ENCODE measurements around the gene FBXO28. TPM values are rescaled to one million over a fixed set of nuclear protein-coding genes. Genes with fewer than 3 reads are reported as not detected.
A peak's percentile ranks its signal among the peaks of the same experiment; 100 is the strongest.

Gene FBXO28
- total RNA-seq, 6 experiments from 2014 or later = 34.3 to 41.8 (median 39.2) TPM

GRCh38 chr1:224123136-224123535 lies 9.2 kb downstream of the FBXO28 start:
- DNase-seq = no peak
- Mint-ChIP-seq H3K4me1 (ENCODE audit: low read depth) (peaks cover 59% of the 10 kb centered on the region), H3K9me3 (no peaks in the 10 kb centered on the region), H3K27me3 (ENCODE audit: insufficient read depth) (no peaks in the 10 kb centered on the region), H3K27ac (no peak overlapping the region), H3K4me3 (no peak overlapping the region), H3K36me3 (ENCODE audit: low read depth) (peaks cover 4% of the 10 kb centered on the region)
- no peak for TF ChIP-seq CTCF (IDR thresholded peaks at IDR 0.05)

GRCh38 chr1:224124220-224124619 lies 10.3 kb downstream of the FBXO28 start:
- TF ChIP-seq CTCF (IDR thresholded peaks at IDR 0.05) = no peak
- Mint-ChIP-seq H3K27me3 (ENCODE audit: insufficient read depth) (no peaks in the 10 kb centered on the region), H3K27ac (peak overlapping the region; percentile 77), H3K9me3 (no peaks in the 10 kb centered on the region), H3K36me3 (ENCODE audit: low read depth) (peaks cover 4% of the 10 kb centered on the region), H3K4me3 (peak overlapping the region; percentile 26; the same call in 1 of the 2 replicates), H3K4me1 (ENCODE audit: low read depth) (peaks cover 69% of the 10 kb centered on the region)
- peak; percentile 48 for DNase-seq

- Mint-ChIP-seq H3K27me3 (ENCODE audit: insufficient read depth) (no peaks in the 10 kb centered on the region), H3K4me3 (no peak overlapping the region), H3K27ac (peak overlapping the region; percentile 64), H3K4me1 (ENCODE audit: low read depth) (peaks cover 59% of the 10 kb centered on the region), H3K9me3 (no peaks in the 10 kb centered on the region), H3K36me3 (ENCODE audit: low read depth) (peaks cover 27% of the 10 kb centered on the region)
- TF ChIP-seq CTCF (IDR thresholded peaks at IDR 0.05) = no peak
- peak; percentile 70 for DNase-seq
Measured at GRCh38 chr1:224127925-224128819, 14.3 kb downstream of the FBXO28 start.

GRCh38 chr1:224131253-224131652 lies 17.3 kb downstream of the FBXO28 start:
- H3K4me1 Mint-ChIP-seq (ENCODE audit: low read depth) = peaks cover 32% of the 10 kb centered on the region
- peaks cover 27% of the 10 kb centered on the region for H3K36me3 Mint-ChIP-seq (ENCODE audit: low read depth)
- H3K27ac Mint-ChIP-seq = no peak overlapping the region
- no peak overlapping the region for H3K4me3 Mint-ChIP-seq
- H3K27me3 Mint-ChIP-seq (ENCODE audit: insufficient read depth) = no peaks in the 10 kb centered on the region
- no peak for DNase-seq
- H3K9me3 Mint-ChIP-seq = no peaks in the 10 kb centered on the region
- no peak for TF ChIP-seq CTCF (IDR thresholded peaks at IDR 0.05)

- TF ChIP-seq CTCF (IDR thresholded peaks at IDR 0.05) = no peak
Measured at GRCh38 chr1:224132901-224133300, 19.0 kb downstream of the FBXO28 start.

More at GRCh38 chr1:224132901-224133300, 19.0 kb downstream of the FBXO28 start:
- Mint-ChIP-seq H3K9me3 (no peaks in the 10 kb centered on the region), H3K36me3 (ENCODE audit: low read depth) (peaks cover 23% of the 10 kb centered on the region), H3K27ac (no peak overlapping the region), H3K27me3 (ENCODE audit: insufficient read depth) (no peaks in the 10 kb centered on the region), H3K4me3 (no peak overlapping the region), H3K4me1 (ENCODE audit: low read depth) (peaks cover 22% of the 10 kb centered on the region)
- DNase-seq = no peak
